HG03095 (cell line): ENCODE measurements around the gene CCR7.
A peak's percentile ranks its signal among the peaks of the same experiment; 100 is the strongest.

Experiments
- ATAC-seq: cut with Tn5 transposase; IDR thresholded peaks from one replicate; pipeline ENCODE4 v1.9.1; 2021; ENCODE audit warnings: moderate library complexity; ENCODE audit not compliant: unreplicated experiment

The CCR7 gene

DNA sequence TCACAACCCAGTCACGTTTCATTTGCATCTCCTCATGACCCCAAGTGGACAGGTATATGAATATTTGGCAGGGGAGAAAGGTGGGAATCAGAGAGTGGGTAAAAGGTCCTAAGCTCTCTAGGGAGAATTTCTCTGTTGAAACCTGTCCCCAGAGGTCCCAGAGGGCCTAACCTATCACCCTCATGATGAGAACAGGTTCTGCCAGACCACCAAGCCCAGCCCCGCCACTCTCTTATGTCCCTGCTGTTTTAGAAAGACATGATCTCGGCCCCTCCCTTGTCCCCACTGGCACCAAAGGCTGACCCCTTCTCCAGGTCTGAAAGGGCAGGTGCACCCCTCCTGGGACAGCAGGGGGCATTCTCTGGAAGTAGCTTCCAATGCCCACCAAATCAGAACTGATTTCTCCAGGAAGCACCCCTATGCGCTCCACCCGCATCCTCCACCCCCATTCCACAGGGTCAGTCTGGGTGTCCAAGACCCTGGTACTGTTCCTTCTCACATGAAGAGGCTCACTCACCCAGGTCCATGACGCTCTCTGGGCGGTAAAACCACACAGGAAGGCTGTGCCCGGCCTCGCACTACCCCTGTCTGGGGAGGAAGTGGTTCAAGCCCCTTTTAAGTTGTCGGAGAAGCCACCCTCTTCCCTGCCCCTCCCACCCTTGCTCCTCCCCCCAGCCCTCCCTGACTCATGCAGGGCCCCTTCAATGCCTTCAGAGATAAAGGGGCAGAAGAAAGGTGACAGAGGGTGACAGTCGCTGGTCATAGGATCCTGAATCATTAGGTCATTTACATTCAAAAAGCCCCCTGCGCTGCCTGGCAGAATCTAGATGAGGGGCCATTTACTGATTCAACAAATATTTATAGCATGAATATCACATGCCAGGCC lies at the start of gene CCR7:
TSS of gene CCR7 (minus strand) at position 590 of the 886 bp plus-strand sequence. CDS start at position 527, 63 bp downstream.
- no peak for ATAC-seq

DNA sequence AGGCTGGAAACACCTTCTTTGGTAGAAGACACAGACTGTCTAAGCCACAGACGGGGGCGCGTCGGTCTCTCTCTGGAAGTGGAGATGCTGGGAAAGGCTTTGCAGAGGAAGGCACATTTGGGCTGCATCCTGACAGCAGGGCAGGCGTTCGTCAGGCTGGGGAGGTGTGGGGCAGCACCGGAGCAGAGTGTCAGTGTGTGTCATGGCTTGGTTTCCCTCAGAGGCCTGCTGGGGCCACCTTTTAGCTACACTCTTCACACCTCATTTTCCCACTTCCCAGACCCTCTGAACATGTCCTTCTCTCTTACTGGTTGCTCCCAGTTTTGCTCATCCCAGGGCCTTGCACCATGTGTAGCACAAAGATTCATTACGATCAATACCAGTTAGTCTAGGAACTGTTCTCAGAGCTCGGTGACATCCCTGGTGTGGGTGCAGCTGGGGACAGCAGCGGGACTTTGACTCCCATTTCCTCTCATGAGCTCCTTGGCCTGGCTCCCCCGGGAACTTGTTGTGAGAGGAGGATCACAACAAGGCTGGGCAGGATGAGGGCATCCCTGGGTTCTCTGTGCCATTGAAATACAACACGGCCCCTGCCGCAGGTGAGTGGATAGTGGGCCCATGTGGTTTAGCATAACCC lies 49.3 kb upstream of the CCR7 start:
- no peak for ATAC-seq

DNA sequence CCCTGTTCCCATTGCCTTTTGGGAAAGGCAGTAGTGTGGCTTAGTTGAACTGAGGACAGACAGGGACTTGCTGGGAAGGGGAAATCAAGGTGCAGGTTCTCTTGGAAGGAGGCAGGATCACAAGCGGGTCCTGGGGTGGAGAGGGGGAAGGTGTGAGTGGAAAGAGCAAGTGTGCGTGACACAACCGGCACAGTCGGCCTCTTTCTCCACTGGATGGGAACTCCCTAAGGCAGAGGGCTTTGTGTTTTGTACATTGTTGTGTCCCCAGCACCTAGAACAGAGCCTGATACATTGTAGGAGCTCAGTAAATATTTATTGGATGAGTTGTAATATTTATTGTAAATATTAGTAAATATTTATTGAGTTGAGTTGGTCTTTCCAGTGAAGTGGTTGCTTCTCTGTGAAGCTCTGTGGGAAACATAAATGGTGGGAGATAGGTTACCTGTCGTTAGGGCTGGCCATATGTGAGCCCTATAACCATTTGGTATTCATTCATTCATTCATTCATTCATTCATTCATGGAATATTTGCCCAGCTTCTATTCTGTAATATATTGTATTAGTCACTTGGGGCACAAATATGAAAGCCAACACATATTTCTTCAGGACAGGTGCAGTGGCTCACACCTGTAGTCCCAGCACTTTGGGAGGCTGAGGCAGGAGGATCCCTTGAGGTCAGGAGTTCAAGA lies 48.3 kb upstream of the CCR7 start:
- ATAC-seq: no peak

DNA sequence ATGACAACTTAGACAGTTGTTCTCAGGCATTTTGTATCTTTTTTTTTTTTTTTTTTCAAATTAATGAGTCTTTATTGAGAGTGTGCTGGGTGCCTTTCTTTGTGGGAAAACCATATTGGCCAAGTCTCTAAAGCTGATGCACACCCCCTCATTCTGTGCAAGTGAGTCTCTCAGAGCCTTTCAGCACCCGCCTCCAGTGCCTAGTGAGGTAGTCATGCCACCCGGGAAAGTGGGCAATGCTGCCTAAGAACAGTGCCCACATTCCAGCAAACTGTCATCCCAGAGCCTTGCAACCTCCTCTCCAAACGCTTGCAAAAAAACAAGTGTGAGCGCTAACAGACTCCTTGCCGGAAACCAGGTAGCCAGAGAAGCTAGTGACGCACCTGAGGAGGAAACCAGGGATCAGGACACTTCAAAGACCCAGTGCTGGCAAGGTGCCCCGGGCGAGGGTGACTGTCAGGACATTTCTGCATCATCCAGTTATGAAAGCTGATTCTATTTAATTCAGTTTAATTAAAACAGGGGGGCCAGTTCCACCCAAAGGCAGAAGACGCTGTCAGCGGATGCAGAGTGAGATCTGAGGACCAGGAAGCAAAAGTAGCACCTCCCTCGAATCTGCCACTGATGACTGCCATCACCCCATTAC lies 47.5 kb upstream of the CCR7 start:
- no peak for ATAC-seq

DNA sequence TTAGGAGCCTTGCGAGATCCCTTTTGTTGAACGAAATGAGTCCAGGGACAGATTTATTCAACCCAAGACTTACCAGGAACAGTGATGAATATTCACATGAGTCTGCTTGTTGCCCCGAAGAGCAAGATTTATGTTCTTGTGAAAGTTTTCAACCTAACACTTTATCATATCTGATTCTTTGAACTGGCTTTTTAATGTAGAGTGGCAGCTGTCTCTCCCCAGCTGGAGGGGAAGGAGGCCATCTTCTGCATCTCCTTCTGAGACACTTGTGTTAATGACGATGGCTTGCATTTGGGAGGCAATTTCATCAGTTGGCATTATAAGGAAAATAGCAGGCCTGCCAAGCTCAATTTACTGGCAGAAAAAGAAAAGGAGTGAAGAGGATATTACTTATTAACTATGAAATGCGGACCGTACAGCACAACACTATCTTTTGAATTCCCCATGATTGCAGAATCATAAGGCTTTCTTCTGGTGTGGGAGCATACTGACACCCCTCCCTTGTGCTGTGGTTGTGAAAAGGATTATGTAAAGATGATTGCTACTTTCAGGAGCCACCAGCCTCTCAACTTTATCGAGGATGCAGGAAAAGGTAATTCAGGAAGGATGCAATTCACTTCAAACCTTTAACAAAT lies 46.7 kb upstream of the CCR7 start:
- no peak for ATAC-seq

- ATAC-seq: no peak
These were observed 45.1 kb upstream of the CCR7 start for GRCh38 chr17:40610359-40610758.

- ATAC-seq: no peak
These were observed 42.8 kb upstream of the CCR7 start for GRCh38 chr17:40608061-40608581.

- ATAC-seq: no peak
These were observed 42.4 kb upstream of the CCR7 start for GRCh38 chr17:40607641-40608040.

DNA sequence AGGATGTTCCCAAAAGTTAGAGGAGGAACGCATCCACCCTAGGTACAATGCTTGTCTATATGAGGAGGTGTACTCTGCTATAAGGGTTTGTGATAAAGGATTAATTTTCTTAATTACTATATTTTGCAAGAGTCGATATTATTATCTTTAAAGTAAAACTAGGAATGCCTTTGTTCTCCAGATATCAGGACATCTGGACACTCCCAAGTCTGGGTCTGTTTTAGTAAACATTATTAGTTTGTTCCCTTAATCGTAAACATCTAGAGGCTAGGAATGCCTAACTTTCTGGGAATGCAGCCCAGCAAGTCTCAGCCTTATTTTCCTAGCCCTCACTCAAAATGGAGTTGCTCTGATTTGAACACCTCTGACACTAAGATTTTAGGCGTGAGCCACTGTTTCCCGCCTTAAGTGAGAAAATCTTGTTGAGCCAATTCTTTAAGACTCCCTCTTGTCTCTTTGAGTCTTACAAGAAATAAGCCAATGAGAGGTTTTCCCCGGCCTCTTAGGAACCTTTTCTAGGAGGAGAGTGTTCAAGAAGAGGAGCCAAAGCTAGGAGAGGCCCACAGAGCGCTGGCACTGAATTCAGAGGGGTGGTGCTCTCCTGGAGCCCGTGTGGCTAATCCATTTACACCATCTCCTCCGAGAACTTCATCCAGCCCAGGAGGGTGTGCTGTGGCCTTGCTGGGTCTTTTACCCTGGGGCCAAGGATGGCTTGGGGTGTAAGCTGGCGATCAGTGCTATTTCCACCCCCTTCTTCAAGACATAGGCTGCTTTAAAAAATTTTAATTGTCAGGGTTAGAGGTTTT lies 41.5 kb upstream of the CCR7 start:
- ATAC-seq: no peak

DNA sequence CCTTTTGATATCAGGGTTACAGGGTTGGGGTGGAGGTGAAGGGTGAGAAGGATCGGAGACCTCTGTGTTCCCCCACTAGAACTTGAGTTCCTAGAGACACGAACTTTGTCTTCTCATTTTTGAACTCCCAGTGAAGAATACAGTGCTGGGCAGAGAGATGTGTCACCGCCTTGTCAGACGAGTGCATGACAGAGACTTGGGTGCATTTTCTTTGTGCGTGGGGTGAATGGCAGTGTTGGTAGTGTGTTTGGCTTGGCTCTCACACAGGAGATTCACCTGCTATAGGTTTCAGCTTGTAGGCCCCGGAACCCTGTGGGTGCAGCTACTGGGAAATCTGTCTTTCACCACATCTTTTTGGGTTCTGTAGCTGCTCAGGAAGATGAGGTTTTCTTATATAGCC lies 40.0 kb upstream of the CCR7 start:
- ATAC-seq: no peak

- no peak for ATAC-seq
These were observed 39.2 kb upstream of the CCR7 start for GRCh38 chr17:40604327-40605080.

DNA sequence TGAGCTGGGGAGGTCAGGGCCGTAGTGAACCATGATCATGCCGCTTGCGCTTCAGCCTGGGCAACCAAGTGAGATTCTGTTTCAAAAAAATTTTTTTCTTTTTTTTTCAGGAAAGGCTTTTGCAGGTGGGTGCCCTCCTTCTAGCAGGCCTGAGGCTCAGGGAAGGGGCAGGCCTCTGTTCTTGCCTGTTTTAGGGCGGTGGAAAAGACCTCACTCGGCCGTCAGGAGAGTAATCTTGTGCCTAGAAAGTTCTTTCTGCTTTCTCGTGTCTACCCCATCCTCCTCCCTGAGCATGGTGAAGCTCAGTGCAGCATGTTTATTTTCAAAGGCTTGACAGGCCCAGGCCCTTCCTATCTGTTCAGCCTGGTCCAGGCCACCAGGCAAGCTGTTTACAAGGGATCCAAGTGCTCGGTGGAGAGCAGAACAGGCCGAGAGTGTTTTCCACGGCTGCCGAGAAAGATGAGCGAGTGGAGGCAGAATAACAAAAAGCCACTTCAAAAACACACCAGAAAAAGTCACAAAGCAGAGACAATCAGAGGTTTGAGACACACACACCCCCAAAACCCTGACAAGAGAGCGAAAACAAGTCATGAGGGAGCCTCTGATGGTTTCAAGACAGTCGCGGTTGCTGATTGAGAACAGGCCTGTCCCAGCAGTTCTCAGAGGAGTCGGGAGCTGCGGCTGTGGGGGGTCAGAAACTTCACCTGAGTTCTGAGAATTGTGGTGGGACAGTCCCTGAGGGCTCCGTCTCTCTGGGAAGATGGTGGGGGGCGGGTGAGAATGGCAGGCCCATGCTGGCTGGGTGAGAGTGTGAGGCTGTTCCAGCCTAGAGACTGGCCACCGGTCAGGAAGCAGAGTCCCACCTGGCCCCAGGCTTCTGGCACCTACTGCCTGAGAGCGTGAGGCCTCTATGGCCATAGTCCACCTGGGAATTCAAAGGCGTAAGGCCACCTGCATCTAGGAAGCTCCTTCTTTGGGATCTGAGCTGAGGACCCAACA lies 37.5 kb upstream of the CCR7 start:
- no peak for ATAC-seq

DNA sequence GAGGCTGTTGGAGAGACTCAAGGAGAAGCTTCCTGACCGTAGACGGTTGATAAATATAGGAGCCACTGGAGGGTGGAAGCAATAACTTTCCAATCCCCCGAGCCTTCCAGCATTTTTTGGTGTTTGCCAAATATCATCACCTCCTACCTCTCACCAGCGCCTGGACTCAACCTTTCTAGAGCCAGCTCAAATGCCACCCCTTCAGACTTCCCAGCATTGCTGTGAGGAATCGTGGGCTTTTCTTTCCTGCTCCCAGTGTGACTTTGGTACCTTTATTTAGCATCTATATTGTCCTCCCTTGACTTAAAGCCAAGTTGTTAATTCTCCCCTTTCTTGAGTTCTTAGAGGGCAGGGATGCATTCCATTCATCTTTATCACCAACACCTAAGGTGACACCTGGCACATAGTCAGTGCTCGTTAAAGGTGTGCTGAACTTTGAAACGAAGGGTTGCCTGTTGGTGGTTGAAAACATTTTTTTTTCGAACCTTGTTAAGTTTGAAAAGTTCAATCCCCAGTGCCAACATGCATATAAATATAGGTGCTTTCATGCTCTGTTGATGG lies 35.3 kb upstream of the CCR7 start:
- ATAC-seq: no peak

GRCh38 chr17:40599468-40599763 lies 34.1 kb upstream of the CCR7 start:
- ATAC-seq: no peak

DNA sequence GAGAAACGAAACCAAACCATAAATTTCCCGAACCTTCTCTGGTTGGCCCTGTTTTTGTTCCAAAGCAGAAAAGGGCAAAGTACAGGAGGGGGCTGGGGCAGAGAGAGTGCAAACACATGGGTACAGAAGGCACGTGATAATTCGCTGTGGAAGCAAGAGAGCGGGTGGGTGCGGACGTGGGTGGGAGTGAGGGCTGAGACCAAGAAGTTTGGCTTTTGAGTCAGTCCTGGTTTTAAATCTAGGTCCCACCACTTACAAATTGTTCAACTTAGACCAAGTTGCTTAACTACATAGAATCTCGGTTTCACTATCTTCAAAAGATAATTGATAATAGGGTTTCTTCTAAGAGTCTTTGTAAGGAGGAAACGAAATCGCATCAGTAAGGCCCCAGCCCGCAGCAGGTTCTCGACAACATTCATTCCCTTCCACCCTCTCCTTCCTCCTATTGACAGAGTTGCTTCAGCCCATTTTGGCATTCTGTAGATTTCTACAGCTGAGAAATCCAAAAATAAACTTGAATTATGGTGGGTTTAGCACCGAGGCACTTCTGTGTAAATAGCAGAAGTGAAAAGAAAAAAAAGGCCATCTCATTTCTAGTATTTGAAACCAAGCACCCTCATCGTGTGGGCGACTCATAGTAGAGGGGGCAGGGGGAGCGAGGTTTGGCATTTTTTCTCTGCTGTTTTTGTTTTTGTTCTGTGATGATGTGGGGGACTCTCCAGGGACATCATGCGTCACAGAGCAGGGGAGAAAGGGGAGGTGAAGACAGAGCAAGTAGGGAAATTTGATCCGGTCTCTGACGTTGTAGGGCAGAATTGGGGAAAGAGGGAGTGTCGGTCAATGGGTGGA lies 33.6 kb upstream of the CCR7 start:
- ATAC-seq: peak; percentile 61

GRCh38 chr17:40598301-40598618 lies 33.0 kb upstream of the CCR7 start:
- no peak for ATAC-seq
